GM12874 (cell line): ENCODE results near the gene RAD21L1.
A peak's percentile ranks its signal among the peaks of the same experiment; 100 is the strongest.

Source experiments
- TF ChIP-seq, protein P1 (sequence below): IDR thresholded peaks from 2 replicates; pipeline ENCODE4 v1.5.1; 2011; ENCODE audit warnings: low read depth, mild to moderate bottlenecking, control low read depth, low read length, moderate library complexity; ENCODE audit not compliant: insufficient read depth

The RAD21L1 gene

GRCh38 chr20:1209447-1210387 lies 16.1 kb upstream of the RAD21L1 start:
- TF ChIP-seq, protein P1, sequence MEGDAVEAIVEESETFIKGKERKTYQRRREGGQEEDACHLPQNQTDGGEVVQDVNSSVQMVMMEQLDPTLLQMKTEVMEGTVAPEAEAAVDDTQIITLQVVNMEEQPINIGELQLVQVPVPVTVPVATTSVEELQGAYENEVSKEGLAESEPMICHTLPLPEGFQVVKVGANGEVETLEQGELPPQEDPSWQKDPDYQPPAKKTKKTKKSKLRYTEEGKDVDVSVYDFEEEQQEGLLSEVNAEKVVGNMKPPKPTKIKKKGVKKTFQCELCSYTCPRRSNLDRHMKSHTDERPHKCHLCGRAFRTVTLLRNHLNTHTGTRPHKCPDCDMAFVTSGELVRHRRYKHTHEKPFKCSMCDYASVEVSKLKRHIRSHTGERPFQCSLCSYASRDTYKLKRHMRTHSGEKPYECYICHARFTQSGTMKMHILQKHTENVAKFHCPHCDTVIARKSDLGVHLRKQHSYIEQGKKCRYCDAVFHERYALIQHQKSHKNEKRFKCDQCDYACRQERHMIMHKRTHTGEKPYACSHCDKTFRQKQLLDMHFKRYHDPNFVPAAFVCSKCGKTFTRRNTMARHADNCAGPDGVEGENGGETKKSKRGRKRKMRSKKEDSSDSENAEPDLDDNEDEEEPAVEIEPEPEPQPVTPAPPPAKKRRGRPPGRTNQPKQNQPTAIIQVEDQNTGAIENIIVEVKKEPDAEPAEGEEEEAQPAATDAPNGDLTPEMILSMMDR = no peak

- TF ChIP-seq, protein P1 = no peak
These were observed 15.3 kb upstream of the RAD21L1 start for GRCh38 chr20:1210501-1210900.

DNA sequence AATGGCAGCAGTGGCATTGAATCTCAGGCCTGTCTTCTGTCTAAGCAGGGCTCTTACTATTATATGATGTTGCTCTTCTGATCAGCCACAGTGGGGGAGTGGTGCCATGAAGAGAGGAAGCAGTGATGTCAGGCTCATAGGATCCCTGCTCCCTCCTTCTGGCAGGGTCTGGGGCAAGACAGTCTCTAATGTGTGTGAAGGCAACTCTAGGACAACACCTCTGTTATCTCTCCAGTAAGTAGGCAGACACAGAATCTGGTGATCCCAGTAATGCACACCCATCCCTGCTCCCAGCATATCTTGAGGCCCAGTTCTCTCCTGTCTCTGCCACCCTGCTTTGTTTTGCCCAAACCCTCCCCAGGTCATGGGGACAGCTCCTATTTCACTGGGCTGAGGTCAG lies 13.8 kb upstream of the RAD21L1 start:
- TF ChIP-seq, protein P1 = no peak

- TF ChIP-seq, protein P1 = peak; percentile 82
These were observed 13.0 kb upstream of the RAD21L1 start for GRCh38 chr20:1212607-1213396.

DNA sequence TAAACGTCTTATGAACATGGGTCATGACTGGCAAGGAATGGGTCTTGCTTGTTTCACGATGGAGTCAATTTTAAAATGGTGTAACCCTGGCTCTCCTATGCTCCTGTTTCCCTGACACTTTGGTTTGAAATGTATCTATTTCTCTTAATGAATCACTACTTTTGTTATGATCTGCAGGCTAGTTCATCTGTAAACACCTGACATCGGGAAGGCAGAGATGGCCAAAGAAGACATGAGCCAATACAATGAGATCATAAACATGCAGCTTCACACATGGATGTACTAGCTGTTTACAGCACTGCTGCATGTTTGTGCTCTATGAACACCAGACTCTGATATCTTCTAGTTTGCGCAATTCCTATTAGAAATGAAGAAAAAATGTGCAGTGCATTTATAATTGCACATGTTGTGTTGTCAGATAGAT lies 11.0 kb upstream of the RAD21L1 start:
- TF ChIP-seq, protein P1 = no peak

DNA sequence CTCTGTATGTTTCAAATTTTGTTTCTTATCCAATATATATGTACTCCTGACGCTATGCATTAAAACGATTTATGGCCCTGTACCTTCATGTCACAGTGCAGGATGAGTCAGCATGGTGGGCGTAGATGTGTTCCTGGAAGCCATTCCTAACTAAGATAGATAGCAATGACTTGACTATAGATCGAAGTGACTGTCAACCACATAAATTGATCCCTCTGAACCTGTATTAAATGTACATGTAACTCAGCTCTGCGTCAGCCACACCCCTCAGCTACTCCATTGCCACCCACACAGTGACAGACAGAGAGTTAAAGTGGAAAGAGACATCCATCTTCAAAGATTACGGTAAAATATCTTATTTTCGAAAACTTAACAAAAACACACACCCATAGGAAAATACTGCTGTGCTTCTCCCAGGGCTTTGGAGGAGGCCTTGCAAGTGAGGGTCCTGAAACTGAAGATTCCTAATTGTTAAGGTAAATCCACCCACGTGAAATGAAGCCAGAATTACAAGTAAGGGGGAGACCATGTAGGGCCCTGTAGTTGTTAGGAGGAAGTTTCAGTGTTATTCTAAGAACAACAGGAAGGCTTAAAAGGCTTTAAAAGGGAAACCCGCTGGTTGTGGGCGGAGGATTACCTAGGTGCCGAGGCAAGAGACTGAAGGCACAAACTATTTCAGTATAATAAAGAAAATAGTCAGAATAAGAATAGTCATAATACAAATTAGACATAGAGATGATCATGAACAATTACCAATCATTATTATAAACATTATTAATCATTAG lies 10.3 kb upstream of the RAD21L1 start:
- TF ChIP-seq, protein P1 = no peak
